ENCODE measurements around the gene CTXN1. TPM values are rescaled to one million over a fixed set of nuclear protein-coding genes. Genes with fewer than 3 reads are reported as not detected.

Gene CTXN1
- polyA plus RNA-seq, 1 of the 3 experiments (the other 2 are of a cell fraction), result 53.8 TPM

GRCh38 chr19:7920519-7921301 is 5.2 kb downstream of the CTXN1 start:
- CTCF ChIA-PET, result interaction anchor here (1.1 to 5.0 kb wide), 9 partner anchors 9 to 352 kb away, joined by 3 to 36 read pairs (median 4); partner anchors contain the start of genes MAP2K7 and TIMM44
- TF ChIP-seq EZH2phosphoT487 (IDR thresholded peaks at IDR 0.05; ENCODE audit: borderline replicate concordance, low read depth) (no peak), MEF2A (IDR thresholded peaks at IDR 0.05; ENCODE audit: borderline replicate concordance, low read depth) (no peak), MXI1 (IDR thresholded peaks at IDR 0.05; ENCODE audit: low read depth, low read length) (no peak), POLR2AphosphoS5 (IDR thresholded peaks at IDR 0.05; ENCODE audit: low read depth, low read length) (peak; percentile 59; the same call in 1 of the 2 replicates), REST (IDR thresholded peaks at IDR 0.05; ENCODE audit: low read depth, low read length) (no peak), IRF3 (IDR thresholded peaks at IDR 0.05; ENCODE audit: low read depth, low read length) (no peak), GATA2 (CRISPR knock-in tag; IDR thresholded peaks at IDR 0.05) (no peak), EP300 (IDR thresholded peaks at IDR 0.05; ENCODE audit: borderline replicate concordance in 1 of 2, low read depth in 1 of 2, low read length in 1 of 2) (no peak), RXRA (IDR thresholded peaks at IDR 0.05; ENCODE audit: borderline replicate concordance, low read depth) (no peak), TEAD4 (IDR thresholded peaks at IDR 0.05; ENCODE audit: borderline replicate concordance, insufficient read depth) (no peak), FOXJ3 (CRISPR knock-in tag; IDR thresholded peaks at IDR 0.05) (no peak), RFX5 (IDR thresholded peaks at IDR 0.05; ENCODE audit: low read length) (no peak), MAX (IDR thresholded peaks at IDR 0.05; ENCODE audit: low read depth) (peak; percentile 48; the same call in 1 of the 2 replicates), NFIC (IDR thresholded peaks at IDR 0.05; ENCODE audit: borderline replicate concordance) (no peak), CHD2 (IDR thresholded peaks at IDR 0.05; ENCODE audit: low read length, partially characterized antibody) (no peak), FOXM1 (IDR thresholded peaks at IDR 0.05; ENCODE audit: low read depth) (no peak), YY1 (IDR thresholded peaks at IDR 0.05; ENCODE audit: low read depth) (no peak), SIN3A (IDR thresholded peaks at IDR 0.05; ENCODE audit: borderline replicate concordance, low read depth, low read length) (0 out of 2 replicates have a peak, but pooled peaks have one; percentile 10), SMC3 (IDR thresholded peaks at IDR 0.05; ENCODE audit: low read depth, low read length) (no peak), USF2 (IDR thresholded peaks at IDR 0.05; ENCODE audit: borderline replicate concordance, low read depth, low read length) (no peak), PBX3 (IDR thresholded peaks at IDR 0.05) (peak; percentile 55), FOSL2 (IDR thresholded peaks at IDR 0.05; ENCODE audit: borderline replicate concordance, low read depth) (no peak), RAD21 (IDR thresholded peaks at IDR 0.05; ENCODE audit: low read length) (no peak)

More at GRCh38 chr19:7920519-7921301, 5.2 kb downstream of the CTXN1 start:
- H3K9me3 ChIP-seq, result no peaks in the 10 kb centered on the region
- POLR2A ChIA-PET, result interaction anchor here (0.6 to 2.4 kb wide), 7 partner anchors 8 to 59 kb away, joined by 3 to 10 read pairs (median 8); partner anchors contain the start of genes MAP2K7, PRR36 and TIMM44
- H3K27ac ChIP-seq (ENCODE audit: low read depth in 2 of 2, low read length in 1 of 2), result peak overlapping the region; percentile 86 to 92
- peak overlapping the region; percentile 81 for H3K9ac ChIP-seq
- peaks cover 10 to 39% of the 10 kb centered on the region in 2 experiments; a peak in 2 of 4 replicates for H3K4me1 ChIP-seq (ENCODE audit: control insufficient read depth in 1 of 2, insufficient read depth in 2 of 2, low read depth in 1 of 2, low read length in 1 of 2)
- H3K9me2 ChIP-seq, result no peaks in the 10 kb centered on the region
- peaks cover 4% of the 10 kb centered on the region for H3F3A ChIP-seq (replicated peaks; ENCODE audit: insufficient read depth)
- WGBS (ENCODE audit: low lambda C conversion rate), result 3% methylated on average over 55 of the region's 62 CpGs
- DNase-seq, result peak; percentile 97
- H3K4me3 ChIP-seq (ENCODE audit: low read depth in 2 of 2, low read length in 1 of 2), result peak overlapping the region; percentile 77
- H3K79me2 ChIP-seq (ENCODE audit: insufficient read depth), result peaks cover 24% of the 10 kb centered on the region; the same call in 1 of the 2 replicates
- H3K4me2 ChIP-seq, result peak overlapping the region; percentile 94
- peaks cover 0 to 20% of the 10 kb centered on the region in 2 experiments for H3K36me3 ChIP-seq (replicated peaks in 1 of 2; ENCODE audit: control insufficient read depth in 1 of 2, insufficient read depth in 2 of 2, low read length in 1 of 2)
- H3K27me3 ChIP-seq (ENCODE audit: insufficient read depth), result peaks cover 4% of the 10 kb centered on the region; the same call in 1 of the 2 replicates
- peaks cover 33% of the 10 kb centered on the region for H4K20me1 ChIP-seq (ENCODE audit: insufficient read depth)
- H2AFZ ChIP-seq (ENCODE audit: low read depth), result peak overlapping the region; percentile 84; the same call in 1 of the 2 replicates

All from SK-N-SH (cell line).